HG03457 (cell line): ENCODE data around the gene RBM26.

Experiments
- ATAC-seq: cut with Tn5 transposase; IDR thresholded peaks from one replicate; pipeline ENCODE4 v1.9.1; 2021; ENCODE audit warnings: moderate number of reproducible peaks; ENCODE audit not compliant: unreplicated experiment

RBM26 gene

DNA sequence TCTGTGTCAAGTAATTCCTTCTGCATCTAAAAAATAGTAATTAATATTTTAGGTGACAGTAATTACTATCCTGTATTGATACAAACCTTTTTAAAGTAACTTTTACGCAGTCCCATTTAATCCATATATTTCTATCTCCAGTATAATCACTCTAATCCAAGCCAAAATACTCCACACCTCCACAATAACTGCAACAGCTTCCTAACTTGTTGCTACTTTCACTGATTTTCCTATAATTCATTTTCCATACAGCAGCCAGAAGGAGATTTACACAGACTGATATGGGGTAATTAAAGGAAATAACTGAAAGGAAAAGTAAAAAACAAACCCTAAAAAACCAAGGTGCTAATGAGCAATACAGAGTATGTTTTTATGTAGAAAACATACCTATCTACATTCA, 64.9 kb downstream of the RBM26 start:
- ATAC-seq, result no peak

DNA sequence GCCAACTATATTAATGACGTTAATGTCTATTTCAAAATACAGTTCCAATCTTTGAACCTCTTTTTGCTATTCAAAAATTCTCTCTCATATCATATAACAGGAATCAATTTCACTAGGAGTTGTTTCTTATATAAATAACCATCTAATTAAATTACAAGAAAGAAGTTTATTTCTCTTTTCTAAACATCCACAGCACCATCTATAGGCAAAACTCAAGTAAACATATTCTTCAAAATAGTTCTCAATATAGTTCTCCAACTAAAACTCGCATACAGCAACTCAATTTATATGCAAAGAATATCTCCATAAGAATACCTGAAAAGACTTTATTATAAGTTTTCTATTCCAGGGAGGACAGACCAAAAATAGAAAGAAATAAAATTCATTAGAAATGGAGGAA, 65.6 kb downstream of the RBM26 start:
- no peak for ATAC-seq

DNA sequence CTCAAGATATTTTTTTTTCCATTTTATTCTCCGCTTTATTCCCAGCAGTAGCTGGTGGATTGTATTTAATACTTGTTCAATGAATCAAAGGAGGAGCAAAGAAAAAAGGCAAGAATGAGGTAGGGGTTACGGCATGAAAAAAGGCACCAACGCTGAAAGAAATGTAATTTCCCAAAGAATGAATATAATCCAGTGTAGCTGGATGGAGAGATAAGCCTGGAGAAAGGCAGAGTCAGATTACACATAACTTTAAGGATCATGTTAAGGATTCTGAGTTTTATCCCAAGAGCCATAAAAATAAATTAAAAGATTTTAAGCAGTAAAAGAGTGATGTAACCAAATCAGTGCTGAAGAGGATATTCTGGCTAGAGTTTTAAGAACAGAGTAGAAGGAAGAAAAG, 67.7 kb downstream of the RBM26 start:
- no peak for ATAC-seq

DNA sequence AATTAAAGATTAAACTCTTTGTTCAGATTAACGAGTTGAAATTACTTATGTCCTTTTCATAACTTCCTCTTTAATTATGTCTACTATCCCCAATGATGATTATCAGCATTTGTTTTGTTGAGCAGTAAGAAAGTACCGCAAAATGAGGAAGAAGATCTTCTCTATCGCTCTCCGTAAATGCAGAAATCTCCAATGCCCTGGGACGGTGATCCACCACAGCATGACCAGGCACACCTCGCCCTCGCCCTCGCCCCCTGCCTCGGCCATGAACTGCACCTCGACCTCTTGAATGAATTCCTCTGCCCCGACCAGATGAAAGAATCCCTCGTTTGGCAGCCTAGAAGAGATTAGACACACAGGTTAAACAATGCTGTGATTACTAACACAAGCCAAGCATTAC, 69.1 kb downstream of the RBM26 start:
- ATAC-seq, result no peak

DNA sequence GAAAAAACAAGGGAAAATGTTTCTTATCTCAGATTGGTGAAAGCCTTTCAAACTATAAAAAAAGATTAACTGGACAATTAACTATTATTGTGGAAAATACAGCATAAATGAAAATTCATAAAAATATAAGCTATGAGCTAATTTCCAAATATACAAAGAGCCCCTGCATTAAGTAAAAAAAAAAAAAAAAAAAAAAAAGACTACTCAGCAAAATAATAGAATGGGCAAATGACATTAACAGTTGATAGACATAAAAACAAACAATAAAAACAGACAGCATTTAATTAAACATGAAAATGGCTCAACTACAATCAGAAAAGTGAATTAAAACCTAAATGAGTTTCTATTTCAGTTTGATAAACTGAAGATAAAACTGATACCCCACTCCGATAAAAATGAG, 77.5 kb downstream of the RBM26 start:
- ATAC-seq, result no peak

DNA sequence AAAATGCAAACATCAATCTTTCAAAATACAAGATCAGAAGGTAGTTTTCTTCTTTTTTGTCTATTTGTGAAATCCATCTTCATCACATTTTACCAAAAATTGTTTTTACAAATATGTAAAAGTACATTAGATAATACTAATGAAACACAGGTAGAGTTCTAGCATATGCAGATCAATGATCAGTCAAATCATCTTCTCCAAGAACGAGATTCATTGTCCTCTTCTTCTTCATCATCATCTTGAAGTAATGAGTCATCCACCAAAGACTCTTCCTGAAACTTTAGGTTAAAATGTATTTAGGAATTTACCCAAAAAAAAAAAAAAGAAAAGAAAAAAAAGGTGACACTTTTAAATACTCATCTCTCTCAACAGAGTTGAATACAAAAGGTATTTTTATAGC, 85.6 kb downstream of the RBM26 start:
- ATAC-seq, result no peak

DNA sequence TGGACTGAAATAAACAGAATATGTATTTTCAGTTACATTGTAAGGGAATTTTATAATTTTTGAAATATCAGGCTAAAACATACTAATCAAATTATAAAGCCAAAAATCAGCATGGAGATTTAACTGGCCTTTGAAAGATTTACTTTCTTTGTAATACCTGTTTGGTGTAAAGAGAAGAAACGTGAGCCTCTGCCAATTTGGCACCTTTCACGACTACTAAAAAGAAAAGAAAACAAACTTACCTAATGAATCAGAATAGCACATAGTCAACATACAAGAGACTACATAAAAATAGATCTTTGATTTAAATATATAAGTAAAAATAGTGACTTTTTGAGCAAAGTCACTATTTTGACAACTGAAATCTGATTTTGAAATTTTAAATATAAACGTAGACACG, 87.4 kb downstream of the RBM26 start:
- ATAC-seq, result no peak

DNA sequence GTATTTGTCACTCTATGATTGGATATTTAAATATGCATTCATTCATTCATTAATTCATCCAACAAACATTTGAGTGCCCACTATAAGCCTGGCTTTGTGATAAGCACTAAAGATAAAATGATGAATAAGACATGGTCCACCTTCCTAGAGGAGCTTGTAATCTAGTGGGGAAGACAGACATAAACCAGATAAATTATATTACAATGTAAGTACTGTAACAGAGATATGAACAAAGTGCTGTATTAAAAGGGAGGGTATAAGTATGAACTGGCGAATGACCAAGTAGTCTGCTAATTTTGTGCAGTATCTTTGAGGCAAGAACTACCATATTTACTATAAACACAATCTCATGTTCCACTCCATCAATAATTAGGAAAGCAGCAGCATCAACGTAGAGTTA, 88.2 kb downstream of the RBM26 start:
- no peak for ATAC-seq

DNA sequence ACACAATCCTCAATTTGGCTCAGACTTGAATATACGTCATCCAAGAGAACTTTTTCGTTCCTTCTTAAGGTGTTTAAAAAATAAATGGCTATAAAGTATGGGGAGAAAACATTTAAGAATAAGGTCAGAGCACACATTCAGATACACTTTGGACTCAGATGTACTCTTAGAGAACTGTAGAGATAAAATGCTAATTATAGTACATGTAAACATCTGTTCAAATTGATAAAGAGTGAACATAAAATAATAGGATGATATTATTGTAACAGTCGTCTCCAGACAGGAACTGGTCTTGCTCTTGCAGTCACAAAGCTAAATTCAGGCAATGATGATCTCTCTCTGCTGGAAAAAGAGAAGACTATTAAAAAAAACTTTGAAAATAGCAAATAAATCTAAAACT, 91.4 kb downstream of the RBM26 start:
- ATAC-seq, result no peak

DNA sequence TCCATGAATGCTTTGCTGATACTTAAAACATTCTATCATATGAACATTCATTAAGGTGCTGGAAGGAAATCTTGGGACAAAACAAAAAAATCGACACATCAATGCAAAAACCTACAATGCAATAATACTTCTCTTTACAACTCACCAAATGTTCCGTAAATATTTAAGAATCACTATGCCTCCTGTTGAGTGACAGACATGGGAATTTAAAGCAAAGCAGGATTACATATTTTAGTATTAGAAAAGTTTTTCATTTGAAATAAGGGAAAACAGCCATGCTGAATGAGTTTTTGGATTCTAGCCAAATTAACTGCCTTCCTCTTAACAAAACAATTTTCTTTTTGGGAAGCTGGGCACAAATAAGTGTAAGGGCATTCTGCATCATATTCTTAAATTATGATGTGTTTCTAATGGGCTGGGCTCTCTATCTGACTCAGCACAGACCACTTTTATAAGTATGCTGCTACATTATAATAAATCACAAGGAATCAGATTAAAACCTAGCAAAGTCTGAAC, 93.7 kb downstream of the RBM26 start:
- ATAC-seq, result no peak

DNA sequence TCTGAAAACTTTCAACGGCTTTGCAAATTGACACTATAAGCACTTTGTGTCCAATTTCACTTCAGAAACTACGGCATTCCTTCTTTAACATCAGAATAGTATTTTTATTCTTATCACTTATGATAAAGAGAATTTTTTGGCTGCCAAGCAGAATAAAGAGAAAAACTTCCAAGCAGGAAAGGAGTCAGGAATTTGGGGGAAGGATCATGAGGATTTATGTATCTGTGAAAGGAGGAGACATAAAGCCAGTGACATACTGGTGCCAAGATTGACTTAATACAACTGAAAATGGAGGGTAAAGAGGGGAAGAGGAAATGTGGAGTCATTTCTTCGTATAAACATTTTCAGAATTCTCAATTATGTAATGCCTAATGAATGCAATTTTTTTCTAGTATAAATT, 94.7 kb downstream of the RBM26 start:
- no peak for ATAC-seq

DNA sequence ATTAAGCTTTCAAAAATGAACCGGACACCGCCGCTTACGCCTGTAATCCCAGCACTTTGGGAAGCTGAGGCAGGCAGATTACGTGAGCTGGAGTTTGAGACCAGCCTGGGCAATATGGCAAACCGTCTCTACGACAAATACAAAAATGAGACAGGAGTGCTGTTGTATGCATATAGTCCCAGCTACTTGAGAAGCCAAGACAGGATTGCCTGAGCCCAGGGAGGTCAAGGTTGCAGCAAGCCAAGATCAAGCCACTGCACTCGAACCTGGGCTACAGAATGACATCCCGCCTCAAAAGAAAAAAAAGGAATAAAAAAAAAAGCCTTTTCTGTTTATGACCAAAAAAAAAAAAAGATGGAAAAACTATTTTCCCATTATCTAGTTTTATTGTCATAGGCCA, 96.4 kb downstream of the RBM26 start:
- no peak for ATAC-seq

DNA sequence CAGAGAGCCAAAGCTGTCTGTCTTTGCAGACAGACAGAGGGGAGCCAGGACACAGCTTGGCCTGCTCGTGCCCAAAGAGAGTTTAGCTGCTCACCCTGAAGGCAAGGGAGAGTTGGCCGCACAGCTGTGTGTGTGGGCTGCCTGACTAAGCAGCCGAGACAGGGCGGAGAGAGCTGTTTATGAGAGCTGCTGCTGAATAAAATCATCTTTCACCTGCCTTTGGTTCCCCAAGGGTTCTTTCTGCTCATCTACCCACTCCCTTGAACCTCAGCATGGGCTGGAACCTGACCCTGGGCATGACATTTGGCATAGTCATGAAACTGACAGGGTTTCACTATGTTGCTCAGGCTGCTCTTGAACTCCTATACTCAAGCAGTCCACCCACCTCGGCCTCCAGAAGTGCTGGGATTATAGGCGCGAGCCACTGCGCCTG, 98.2 kb downstream of the RBM26 start:
- no peak for ATAC-seq

DNA sequence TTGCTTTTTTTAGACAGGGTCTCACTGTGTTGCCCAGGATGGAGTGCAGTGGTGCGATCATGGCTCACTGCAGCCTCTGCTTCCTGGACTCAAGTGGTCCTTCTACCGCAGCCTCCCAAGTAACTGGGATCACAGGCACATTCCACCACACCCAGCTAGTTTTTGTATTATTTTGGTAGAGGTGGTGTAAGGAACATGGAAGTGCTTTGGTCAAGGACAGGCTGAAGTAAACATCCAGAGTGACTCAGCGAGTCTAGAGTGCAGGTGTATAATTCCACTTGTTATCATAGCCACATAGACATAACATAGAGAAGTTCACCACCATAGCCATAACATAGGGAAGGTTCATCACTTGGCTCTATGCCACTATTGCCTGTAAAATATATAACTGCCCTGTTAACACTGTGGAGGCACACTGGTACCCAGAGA, 98.6 kb downstream of the RBM26 start:
- no peak for ATAC-seq

DNA sequence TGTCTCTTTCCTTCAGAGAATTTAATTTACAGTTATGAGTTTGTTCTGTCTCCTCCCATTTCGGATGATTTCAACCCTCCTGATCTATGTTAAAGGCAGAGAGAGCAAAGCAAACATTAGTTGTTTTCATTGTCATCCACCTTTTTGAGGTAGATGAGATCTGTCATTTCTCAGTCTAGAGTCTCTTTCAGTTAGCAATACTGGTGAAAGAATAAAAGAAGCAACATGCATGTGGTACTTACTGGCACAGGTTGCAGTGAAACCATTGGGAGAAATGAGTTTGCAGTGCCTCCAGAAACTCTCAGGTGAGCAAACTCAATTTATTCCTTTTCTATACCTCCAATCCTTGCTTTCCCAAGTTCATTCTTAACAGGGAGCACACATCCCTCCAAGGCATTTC, 99.4 kb downstream of the RBM26 start:
- no peak for ATAC-seq

DNA sequence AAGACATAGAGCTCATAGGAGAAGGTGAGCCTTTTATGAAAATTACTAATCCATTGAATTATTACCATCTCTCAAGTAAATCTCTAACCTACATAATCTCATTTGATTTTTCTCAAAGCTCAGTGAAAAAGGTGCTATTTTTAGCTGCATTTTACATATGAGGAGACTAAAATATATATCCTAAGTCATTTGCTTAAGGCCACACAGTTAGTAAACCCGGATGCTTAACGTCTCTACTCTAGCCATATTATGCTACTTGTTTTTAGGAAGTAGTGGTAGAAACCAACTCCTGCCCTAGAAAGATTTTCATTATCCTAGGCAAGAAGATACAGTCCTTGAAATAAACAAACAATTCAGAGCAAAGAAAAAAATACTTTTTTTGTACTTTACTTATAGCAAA, 108.9 kb downstream of the RBM26 start:
- ATAC-seq, result no peak

DNA sequence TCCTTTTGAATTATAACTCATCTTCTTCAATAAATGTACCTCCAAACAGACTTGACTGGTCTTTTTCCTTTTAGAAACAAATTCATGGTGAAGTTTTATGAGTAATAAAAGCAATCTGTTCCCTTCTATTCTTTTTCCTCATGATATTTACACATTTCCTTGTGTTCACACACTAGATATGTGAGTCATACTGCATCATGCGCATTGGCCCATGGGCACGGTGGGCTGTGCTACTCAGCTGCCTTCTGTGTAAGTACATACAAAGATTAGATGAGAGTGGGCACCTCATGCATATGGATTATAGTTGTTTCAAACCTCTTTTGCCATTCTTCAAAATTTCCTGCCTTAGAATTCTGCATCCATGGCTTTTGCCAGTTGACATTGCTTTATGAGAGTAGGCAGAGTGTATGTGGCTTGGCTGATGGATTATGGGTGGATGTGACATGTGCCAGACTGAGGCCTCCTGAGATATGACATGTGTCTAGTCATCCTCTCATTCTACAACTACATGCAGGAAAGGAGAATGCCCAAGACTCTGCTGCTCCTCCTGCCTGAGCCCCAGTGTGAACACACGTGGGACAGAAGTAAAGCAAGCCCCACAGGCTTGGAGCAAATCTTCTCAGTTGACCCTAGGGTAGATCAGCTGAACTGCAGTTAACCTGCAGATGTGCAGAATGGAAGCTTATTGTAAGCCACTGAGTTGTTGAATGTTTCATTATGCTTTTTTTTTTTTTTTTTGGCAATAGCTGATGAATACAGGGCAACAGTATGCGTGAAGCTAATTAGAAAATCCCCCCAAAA, 109.9 kb downstream of the RBM26 start:
- no peak for ATAC-seq

DNA sequence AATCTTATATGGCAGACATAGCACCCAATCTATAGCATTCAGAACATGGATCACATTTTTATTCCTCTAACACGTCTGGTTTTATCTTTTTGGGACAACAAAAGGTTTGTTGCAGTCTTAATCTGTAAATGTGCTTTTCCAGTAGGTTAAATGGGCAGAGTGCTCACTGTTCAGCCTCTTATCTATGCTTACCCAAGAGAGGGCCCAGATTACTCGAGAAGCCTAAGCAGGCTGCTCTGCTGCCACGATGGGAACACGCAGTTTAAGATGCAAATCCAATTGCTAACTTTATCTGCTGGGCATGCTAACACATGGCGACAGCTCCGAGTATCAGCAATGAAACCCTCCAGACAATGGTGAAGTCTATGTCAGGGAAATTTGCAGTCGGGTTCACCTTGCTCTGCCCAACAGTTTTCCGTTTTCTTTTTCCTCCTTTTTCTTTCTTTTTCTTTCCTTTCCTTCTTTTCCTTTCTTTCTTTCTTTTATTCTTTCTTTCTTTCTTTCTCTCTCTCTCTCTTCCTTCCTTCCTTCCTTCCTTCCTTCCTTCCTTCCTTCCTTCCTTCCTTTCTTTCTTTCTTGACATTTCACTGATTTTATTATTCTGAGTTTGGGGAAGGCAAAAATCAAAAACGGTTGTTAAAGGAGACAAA, 115.3 kb downstream of the RBM26 start:
- no peak for ATAC-seq

DNA sequence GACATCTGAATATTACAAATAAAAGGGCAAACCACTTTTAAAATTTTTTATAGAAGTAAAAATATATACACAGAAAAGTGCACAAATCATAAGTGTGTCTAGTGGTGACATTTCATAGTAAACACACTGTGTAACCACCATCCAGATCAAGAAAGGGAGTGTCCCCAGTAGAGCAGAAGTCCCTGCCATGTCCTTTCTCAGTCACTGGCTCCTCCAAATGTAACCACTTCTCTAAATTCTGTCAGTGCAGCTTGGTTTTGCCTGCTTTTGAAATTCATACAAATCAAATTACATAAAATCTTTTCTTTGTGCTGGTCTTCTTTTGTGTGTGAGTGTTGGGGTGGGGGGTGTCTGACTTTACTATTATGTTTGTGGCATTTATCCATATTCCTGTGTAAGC, 116.5 kb downstream of the RBM26 start:
- no peak for ATAC-seq

DNA sequence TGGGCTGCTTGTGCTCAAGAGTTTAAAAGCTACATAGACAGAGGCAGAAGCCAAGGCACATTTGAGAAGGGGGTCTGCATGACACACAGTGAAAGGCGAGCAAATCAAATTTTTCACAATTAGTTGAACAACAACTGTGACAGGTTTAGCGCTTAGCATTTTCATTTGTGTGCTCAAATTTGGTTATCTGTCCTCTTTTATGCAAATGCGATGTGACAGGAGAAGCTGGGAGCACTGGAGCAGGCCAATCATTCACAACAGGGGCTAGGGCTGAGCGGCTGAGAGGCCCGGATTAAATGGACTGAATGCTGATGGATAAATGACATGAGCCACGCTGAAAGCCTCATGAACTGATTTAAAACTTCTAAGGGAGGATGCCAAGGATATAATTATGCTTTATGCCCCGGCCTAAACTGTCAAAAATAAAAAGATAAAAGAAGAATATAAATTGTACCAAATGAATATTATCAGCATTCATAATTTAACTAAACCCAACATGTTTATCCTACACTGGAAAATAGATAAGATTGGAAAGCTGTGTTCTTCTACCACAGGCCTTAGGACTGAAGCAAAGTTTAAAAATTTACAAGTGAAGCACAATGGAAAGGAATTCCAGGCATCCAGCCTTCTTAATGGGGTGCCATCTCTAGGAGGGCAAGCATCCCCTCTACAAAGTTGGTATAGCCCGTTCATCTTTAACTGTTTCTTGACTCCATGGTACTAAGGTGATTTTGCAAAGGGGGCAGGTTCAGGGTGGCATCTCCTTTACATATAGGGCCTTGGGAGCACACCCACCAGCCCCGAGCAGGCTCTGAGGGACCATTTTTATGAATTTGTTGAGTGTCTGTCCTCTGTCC, 117.9 kb downstream of the RBM26 start:
- no peak for ATAC-seq

DNA sequence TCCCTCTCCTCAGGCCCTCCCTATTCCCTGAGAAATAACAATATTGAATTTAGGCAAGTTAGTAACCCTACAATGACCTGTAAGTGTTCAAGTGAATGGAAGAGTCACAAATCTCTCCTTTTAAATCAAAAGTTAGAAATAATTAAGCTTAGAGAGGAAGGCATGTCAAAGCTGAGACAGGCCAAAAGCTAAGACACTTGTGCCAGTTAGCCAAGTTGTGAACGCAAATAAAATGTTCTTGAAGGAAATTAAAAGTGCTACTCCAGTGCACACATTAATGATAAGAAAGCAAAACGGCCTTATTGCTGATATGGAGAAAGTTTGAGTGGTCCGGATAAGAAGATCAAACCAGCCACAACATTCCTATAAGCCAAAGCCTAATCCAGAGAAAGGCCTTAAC, 120.9 kb downstream of the RBM26 start:
- no peak for ATAC-seq

DNA sequence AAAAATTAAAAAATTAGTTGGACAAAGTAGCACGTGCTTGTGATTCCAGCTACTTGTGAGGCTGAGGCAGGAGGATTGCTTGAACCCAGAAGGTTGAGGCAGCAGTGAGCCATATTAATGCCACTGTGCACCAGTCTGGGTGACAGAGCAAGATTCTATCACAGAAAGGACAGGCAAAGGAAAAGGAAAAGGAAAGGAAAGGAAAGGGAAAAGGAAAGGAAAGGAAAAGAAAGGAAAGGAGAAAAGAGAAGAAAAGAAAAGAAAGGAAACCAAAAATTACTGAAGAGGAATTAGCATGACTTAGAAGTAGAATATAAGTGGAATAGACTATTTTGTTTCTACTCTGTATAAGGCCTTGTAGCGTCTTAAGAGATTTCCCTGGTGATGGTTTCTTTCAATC, 122.3 kb downstream of the RBM26 start:
- ATAC-seq, result no peak
